B cell (primary cell): ENCODE data around the gene GABRG3.

Source experiments
- CTCF ChIP-seq: fragments of 200-600 bp; IDR thresholded peaks from one replicate; pipeline ENCODE4 v1.8.0; 2022; ENCODE audit warnings: antibody characterized with exemption, mild to moderate bottlenecking
- EZH2 ChIP-seq: IDR thresholded peaks from 2 replicates; pipeline ENCODE4 v1.6.1; 2012; ENCODE audit warnings: borderline replicate concordance, low read depth, mild to moderate bottlenecking, moderate library complexity, low read length; ENCODE audit not compliant: insufficient read depth, poor library complexity, severe bottlenecking

GRCh38 chr15:27448234-27448633 lies 477.3 kb downstream of the GABRG3 start:
- no peak for TF ChIP-seq CTCF
- no peak for TF ChIP-seq EZH2
